ENCODE data around the gene EIF1AX.
A peak's percentile ranks its signal among the peaks of the same experiment; 100 is the strongest.
"Not testable (repeated sequence)": the region's sequence is repeated elsewhere in the genome, so short reads cannot be mapped to it uniquely, and the experiment has no call there.

EIF1AX gene

GRCh38 chrX:20141281-20142220 lies at the start of gene EIF1AX:
EIF1AX (minus strand) TSS chrX:20141838; CDS start chrX:20141640, 198 bp downstream.
- DNase-seq: peak; percentile 95

GRCh38 chrX:20189171-20189570 lies 47.5 kb upstream of the EIF1AX start:
- DNase-seq: no peak

GRCh38 chrX:20181598-20182329 lies 40.1 kb upstream of the EIF1AX start:
- no peak for DNase-seq

- DNase-seq: no peak
Measured at GRCh38 chrX:20177093-20177492, 35.5 kb upstream of the EIF1AX start.

GRCh38 chrX:20173856-20174255 lies 32.2 kb upstream of the EIF1AX start:
- DNase-seq: no peak

GRCh38 chrX:20173313-20173712 lies 31.7 kb upstream of the EIF1AX start:
- DNase-seq: no peak

DNA sequence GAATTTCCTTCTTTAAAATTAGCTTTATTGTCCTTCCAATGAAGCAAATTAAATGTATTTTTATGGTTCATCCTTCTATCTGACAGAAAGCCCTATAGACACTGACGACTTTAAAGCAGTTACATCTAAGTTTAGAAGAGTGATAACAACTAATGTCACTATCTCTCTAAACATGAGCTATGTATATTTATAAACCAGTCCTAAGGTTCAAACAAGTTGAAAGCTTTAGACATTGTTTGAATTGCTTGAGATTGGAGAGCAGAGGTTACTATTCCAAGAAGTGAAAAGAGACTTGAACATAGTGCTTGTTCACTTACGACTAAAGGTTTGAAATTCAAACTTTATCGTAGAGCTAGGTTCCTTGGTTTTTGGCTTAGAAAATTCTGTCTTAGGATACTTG lies 30.2 kb upstream of the EIF1AX start:
- DNase-seq: no peak

DNA sequence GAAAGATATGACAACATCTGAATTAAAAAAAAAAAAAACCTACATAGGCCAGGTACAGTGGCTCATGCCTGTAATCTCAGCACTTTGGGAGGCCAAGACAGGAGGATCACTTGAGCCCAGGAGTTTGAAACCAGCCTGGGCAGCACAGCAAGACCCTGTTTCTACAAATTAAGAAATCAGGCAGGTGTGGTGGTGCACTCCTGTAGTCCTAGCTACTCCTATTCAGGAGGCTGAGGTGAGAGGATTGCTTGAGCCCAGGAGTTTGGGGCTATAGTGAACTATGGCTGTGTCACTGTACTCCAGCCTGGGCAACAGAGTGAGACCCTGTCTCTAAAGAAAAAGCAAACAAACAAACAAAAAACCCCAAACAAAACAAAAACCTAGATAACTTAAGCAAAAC lies 20.9 kb upstream of the EIF1AX start:
- DNase-seq: not testable (repeated sequence)

DNA sequence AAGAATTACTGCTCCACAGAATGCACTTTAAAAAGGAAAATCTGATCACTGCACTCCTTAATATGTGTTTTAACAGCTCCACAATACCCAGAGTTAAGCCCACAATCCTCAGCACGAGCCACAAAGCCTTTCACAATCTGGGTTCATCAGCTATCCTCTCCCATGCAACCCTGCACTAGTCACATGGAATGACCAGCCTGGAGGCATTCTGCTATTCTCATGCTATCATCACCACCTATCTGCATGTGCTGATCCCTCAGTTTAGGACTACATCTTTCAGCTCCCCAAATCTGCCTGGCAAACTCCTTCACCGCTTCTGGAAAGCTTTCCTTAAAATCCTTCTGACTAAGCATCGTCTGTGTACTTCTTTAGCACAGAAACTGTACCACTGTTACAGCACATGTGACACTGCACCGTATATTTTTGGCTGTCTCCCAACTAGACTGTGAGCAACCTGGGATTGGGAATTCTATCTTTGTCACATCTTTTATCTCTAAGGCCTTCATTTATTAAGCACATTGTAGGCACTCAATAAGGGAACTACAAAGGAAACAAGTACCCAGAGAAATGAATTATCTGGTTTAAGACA lies 18.3 kb upstream of the EIF1AX start:
- DNase-seq: no peak

DNA sequence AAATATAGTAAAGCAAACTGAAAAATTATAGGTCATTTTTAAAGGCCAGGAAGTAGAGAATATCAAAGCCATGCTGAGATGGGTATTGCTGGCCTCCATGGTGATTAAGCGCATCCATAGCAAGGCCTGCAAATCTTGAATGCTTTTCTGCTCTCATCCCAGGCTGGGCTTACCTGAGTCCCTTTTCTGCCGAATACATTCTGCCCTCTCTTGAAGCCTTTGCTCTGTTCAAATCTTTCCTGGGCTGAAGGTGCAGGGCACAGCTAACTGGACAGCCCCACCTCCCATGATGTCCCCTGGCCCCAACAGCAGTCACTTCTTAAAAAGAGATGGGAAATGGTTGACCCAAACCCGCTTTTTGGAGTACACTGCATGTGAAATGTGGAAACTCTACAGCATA lies 10.1 kb upstream of the EIF1AX start:
- DNase-seq: no peak

DNA sequence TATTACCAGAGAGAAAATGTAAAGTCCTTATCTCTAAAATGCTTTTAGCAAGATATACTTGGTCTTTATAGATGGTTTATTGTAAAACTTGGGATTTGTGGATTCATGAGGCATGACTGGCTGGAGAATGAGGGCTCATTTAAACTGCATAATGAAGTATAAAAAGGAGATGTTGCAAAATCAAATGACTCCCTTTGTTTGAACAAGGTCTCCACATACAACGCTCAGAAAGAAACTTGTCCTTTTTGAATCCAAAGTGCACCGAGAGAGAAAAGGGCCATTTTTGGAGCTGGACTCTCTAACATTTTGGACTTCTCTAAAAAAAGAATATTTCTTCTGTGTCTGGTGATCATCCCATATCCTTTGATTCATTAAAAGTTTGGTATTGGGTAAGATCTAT lies 7.7 kb upstream of the EIF1AX start:
- no peak for DNase-seq

- no peak for DNase-seq
Measured at GRCh38 chrX:20147561-20147960, 5.9 kb upstream of the EIF1AX start.

DNA sequence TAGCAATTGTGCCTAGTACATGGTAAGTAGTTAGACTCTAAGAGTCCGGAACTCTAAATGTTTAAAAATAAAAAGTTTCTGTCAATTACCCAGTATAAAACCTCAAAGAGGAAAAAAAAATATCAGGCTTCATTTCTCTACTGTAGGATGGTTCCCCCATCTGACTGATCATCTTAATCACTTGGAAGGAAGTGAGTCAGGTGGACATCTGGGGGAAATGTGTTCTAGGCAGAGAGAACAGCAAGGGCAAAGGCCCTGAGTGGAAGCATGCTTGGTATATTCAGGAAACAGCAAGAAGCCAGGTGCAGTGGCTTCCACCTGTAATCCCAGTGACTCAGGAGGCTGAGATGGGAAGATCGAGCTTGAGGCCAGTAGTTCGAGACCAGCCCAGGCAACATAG lies 2.9 kb upstream of the EIF1AX start:
- DNase-seq: peak; percentile 81

GRCh38 chrX:20143561-20143960 lies 1.9 kb upstream of the EIF1AX start:
- DNase-seq: no peak

GRCh38 chrX:20143111-20143510 lies 1.5 kb upstream of the EIF1AX start:
- DNase-seq: no peak

- no peak for DNase-seq
Measured at GRCh38 chrX:20140420-20140819, 1.2 kb downstream of the EIF1AX start.

GRCh38 chrX:20139966-20140365 lies 1.7 kb downstream of the EIF1AX start:
- peak; percentile 24 for DNase-seq

DNA sequence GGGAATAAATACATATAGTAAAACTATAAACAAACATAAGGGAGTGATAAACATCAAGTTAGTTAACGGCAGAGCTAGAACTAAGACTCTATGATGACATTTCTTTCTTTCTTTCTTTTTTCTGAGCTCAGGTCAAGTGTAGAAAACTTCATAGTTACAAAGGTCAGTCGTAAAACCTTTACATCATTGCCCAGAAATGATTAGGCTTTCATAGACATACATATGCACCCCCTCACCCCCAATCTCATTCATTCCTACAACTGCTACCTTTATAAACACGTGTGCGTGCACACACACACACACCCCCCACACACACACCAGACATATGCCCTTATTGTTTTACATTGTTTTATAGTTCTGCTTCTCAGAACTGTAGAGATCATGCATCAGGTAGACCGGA lies 5.7 kb downstream of the EIF1AX start:
- no peak for DNase-seq

- DNase-seq: no peak
Measured at GRCh38 chrX:20132666-20133065, 9.0 kb downstream of the EIF1AX start.

DNA sequence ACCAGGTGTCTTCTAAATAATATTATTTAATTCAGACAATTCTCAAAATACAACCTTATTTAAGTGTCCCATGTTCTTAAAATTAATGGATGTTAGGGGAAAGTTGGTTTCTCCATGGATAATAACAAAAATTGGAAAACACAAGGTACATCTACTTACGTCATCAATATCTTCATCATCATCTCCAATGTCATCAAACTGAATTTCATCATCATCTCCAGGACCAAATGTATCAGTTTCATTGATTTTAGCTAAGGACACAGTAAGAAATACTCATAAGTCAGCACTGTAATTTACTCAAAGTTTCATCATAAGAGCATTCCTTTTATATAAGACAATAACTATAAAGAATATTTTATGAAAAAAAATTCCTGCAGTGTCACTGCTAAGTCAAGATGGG lies 11.3 kb downstream of the EIF1AX start:
- no peak for DNase-seq

GRCh38 chrX:20129547-20129946 lies 12.1 kb downstream of the EIF1AX start:
- DNase-seq: no peak

DNA sequence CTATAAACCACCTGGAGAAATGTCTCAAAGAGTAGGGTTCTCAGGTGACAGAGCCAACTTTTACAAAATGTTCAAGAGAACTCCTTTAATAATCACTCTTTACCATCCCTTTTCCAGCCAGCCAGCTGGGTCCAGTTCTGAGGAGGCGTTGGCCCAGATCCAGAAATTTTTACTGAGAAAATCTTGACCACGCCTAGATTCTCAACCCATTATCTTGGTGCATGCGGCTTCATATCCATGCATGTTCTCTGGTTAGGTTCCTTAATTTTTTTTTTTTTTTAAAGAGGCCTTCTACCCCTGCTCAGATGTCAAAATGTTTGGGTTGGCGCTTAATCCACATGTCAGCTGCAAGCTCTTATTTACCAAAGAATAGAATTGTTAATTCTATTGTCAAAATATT lies 13.0 kb downstream of the EIF1AX start:
- DNase-seq: no peak

DNA sequence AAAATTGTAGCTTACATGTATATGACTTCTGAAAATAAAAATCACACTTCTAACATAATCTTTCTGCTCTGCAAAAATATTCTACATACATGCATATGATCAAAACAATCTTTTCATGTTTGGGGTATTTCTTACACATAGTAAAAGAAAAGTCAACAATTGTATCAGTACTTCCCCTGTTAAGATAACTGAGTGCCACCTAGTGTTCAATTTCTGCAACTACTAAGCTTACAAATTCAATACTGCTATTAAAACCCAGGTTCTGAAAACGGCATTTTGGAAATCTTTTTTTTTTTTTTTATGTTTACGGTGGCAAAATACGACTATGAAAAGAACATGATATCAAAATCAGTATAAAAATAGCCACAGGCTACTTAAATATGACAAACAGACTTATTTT lies 14.2 kb downstream of the EIF1AX start:
- DNase-seq: not testable (repeated sequence)

DNA sequence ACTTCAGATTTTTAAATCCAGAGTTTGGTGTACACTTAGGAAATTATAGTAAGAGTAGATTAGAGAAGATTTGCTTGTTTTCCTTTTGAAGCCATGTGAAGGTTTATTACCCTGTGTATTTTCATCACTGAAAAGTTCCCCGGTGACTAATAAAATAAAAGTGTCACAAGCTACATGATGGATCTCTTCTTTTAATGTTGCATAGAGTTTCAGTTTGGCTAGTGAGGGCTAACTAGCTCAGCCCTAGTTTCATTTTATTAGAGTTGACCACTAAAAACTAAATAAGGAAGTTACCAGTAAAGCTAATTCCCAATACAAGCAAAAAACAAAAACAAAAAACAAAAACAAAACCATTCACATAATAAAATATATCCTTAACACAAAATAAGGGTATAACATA lies 14.8 kb downstream of the EIF1AX start:
- not testable (repeated sequence) for DNase-seq

Measured in HCEC 1CT (cell line).